Measurements from ENCODE around the gene ATP11A.

The ATP11A gene

DNA sequence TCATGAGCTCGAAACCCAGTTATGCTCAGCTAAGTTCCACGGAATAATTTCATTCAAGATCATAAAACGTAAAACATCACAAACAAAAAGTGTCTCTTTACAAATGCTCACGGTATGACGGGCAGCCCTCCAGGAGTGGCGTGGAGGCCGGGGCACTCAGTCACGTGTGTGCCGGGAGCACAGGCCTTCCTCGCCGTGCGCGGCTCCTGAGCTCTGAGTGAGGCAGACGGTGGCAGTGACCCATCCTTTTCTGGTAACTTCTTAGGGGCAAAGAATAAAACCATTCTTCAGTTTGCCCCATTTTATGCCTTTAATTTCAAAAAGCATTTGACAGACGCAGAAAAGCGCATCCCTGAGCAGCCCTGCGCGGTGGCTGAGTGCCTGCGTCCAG lies 72.8 kb downstream of the ATP11A start:
- no peak for FAIRE-seq

DNA sequence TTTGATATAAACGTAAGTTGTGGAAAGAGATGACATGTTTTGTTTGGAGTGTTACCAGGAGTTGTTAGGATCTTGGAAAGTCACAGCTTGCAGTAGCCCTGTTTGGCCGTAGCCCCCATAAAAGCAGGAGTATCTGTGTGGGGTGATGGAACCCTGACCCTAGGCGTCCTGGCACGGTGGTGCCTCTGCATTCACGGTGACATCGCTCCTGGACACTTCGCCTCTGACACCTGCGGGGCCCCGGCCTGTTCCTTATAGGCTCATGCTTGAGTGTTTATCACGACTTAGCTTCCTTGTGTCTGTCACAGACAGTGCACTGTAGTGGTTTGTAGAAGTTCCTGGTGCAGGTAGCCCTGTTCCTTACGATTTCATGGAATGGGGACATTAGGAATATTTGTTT lies 74.2 kb downstream of the ATP11A start:
- no peak for FAIRE-seq

DNA sequence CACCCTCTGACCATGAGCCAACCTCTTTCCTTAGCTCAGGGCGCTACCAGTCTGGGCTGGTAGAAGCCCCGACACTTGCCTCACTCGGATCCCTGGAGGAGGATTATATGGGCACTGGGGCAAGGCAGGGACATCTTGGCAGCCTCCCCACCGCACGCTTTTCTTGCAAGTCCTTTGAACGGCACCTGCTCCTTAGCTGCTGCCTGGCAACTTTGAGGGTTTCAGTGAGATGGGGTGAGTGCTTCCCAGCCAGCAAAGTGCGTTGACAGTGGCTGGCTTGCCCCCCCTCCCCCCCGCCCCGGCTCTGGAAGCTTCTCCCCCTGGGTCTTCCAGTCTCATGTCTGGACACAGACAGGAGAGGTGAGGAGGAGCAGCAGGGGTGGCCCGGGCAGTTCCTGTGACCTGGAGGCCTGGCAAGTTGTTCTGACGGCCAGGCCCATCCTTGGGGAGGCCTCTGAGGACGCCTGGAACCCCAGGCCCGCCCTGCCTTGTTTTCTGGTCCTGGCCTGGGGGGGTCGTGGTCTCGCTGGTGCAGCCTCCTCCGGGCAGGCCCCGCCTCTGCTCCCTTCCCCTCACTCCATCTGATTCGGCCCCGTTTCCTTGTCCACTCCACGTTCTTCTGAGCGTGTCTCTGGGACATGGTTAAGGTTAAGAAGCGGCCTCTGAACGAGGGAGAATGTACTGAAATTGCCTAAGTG lies 75.2 kb downstream of the ATP11A start:
- no peak for FAIRE-seq

DNA sequence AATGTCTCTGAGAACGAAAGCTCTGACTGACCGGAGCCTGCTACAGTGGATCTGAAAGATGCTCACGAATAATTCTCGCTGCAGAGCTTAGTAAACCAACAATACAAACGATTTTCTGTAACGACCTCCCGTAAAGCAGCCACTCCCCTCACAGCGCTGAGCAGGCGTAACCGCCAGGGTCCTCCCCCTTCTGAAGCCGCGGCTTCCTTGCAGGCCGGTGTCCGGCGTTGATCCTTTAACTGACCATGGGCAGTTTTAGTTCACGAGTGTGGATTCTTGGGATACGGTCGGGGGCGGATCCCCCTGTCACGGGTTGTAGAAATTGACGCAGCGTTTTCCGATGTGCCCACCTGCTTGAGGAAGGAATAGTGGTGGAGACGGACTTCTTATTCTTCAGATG lies 75.9 kb downstream of the ATP11A start:
- FAIRE-seq: no peak

DNA sequence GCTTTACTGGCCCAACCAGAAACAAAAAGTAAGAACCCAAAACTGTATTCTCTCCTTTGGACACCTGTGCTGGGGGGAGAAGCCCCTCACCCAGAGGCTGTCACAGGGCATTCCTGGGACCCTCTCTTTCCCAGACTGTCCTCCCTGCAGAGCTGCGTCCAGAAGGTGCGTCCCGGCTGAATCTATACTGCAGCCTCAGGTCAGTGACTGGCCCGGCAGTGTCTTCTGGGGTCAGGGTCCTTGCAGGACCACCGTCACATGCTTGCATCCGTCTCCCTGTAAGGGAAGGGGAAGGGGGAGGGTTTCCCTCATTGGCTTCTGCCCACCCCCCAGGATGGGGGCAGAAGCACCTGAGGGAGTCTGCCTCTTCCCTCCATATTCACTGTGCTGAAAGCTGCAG lies 76.5 kb downstream of the ATP11A start:
- FAIRE-seq: no peak

DNA sequence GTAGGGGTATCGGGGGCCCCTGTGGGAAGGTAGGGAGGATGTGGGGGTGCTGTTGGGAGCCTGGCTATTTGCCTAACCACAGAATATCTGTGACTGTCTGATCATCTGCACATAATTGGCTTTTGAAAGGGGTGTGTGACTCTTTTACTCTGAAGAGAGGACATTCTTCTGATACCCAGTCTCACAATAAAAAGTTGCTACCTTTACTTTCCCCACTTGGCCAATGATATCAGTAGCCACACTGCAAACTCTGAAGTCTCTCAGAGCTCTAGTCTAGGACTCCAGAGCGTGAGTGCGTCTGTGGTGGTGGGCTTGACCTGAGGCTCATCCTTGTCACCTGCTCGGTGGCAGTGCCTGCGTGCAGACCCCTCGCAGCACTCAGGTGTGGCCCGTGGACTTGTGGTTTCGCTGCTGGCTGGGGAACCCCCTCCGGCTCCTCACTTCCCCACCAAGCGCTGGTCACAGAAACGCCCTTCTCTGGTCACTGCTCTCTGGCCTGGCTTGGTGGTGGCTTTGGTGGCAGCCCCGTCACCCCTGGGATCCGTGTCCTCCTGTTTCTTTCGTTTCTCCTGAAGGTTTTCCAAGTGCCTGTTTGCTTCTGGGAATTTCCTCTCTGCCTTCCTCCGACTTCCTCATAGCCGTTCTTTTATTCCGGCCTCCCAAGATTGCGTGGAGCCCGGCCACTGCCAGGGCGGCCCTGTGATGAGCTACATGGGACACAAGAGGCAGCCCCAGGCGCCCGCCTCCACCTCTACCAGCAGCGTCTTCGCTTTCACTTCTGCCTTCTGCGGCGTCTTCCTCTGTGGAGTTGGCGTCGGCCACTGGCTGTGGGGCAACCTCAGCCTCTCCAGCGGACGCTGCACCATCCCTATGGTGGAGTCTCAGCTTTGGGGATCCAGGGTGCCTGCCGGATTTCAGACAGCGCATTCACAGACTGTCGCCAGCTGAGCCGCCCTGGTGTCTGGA lies 78.0 kb downstream of the ATP11A start:
- FAIRE-seq: no peak

DNA sequence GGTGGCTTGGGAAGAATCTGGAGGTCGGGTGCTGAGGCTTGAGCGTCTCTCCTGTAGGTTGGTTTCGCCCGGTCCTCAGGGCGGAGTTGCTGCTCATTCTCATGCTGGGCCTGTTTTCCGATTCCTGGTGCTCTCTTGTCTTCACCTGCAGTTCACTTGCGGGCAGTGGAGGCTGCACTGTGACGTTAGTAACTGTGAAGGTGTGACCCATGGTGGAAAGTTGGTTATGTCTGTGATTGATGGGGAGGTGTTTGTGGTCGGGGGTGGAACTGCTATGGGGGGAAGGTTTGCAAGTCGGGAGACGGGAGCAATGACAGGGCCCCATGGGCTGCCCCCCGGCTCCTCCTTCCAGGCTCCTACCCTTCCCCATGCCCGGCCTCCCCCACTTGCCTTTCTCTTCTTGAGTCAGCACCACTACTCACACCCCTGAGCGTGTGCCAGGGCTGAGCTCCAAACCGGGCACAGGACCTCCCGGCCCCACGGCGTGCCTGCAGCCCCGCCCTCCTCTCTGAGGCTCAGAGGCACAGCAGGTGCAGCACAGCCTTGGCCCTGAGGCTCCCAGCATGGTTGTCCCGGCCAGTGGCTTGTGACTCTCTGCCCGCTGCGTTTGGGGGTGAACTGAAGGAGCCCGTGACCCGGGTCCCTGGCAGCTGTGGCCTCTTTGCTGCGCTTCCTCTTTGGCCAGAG lies 79.1 kb downstream of the ATP11A start:
- FAIRE-seq: no peak

DNA sequence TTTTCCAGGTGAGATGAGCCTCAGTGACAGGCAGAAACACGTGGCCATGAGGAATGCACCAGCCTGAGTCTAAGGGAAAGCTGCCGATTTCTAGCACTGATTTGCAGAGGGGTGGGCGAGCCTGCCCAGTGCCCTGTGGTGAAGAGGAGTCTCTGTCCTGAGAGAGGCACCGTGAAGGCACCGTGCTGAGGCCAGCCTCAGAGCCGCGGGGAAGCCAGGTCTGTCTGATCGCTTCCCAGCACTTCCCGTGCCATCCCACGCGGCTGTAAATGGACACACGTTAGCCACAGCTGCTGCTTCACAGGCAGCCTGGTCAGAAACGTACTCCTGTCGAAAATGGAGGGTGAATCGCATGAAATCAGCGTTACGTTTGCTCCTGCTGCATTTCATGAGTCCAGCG lies 79.8 kb downstream of the ATP11A start:
- no peak for FAIRE-seq

DNA sequence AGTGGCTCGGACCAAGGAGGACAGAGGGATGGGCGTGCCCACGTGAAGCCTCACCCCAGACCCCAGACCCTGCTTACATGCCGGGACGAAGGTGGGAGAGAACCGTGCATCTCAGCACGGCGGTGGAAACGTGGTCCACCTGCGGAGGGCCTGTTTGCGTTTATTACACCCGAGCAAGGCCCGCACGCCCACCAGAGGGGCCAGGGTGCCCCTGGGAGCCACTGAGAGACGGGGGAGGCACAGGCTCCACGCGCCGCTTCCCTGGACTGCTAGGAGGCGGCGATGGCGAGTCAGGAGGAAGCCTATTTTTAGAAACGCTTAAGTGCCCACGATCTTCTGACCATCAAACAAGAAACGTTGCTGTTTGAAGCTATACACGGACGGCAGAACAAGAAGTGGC lies 80.7 kb downstream of the ATP11A start:
- FAIRE-seq: no peak

DNA sequence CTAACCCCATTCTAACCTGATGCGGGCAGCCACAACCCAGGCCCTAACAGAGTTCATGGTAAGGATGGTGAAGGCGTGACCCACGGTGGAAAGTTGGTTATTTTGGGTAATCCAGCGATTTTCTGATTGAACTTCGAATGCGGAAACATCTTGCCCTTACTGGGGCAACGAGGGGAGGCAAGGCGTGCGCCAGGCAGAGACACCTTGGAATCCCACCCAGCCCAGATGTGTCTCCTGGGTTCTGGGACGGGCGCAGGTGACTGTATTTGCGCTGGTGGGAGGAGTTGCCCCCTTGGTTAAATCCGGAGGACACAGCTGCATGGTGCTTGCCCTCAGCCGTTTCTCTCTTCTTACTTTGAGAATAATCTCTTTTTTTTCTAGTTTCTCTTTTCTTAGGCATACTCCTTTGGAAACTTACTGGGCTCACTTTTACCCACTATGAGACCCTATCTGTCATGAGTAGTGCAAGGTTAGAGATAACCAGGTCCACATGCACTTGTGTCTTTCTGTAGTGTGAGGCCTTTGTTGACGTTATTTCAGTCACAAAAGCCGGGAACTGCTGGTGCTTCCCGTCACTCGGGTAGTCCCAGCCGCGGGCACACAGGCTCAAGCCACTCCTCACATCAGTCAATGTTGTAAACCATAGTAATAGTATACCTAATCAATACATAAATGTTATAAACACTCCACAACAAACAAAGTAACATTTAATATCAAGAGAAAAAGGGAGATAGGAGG lies 81.5 kb downstream of the ATP11A start:
- no peak for FAIRE-seq

DNA sequence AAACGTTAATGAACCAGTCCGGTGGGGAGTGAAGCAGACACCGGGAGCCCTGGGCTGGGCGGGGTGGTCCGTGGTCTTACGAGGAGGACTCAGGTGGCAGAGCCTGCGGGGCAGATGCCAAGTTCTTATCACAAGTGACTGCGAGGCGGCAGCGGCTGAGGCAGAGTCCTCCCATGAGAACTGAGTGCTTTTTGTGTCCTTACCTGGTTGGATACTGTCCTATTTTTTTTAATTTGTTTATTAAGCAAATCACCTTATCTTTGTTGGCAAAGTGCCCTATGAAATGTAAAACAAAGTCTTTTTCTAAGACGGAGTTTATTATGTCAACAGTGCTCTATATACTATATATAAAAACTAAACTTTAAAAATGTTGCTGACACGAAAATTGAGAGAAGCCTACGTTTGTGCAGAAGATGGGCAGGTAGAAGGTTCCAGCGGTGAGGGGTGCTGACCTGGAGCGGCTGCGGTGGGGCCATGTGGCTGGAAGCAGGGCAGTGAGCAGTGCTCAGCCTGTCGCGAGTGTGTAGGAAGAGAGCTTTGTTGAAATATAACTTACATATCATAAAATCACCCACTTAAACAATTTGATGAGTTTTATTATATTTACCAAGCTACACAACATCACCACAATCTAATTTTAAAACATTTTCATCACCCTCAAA lies 82.2 kb downstream of the ATP11A start:
- no peak for FAIRE-seq

DNA sequence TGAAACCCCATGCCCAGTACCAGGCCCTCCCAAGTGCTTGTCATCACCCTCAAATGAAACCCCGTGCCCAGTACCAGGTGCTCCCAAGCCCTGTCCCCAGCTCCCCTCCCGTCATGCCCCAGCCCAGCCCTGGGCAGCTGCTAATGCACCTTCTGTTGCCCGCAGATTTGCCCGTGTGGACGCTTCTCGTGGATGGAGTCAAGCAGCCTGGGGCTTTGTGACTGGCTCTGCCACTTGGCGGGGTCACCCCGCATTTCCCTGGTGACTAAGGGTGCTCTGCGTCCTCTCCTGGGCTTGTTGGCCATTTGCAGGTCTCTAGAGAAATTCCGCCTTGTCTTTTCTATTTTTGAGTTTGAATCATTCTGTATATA lies 82.7 kb downstream of the ATP11A start:
- no peak for FAIRE-seq

DNA sequence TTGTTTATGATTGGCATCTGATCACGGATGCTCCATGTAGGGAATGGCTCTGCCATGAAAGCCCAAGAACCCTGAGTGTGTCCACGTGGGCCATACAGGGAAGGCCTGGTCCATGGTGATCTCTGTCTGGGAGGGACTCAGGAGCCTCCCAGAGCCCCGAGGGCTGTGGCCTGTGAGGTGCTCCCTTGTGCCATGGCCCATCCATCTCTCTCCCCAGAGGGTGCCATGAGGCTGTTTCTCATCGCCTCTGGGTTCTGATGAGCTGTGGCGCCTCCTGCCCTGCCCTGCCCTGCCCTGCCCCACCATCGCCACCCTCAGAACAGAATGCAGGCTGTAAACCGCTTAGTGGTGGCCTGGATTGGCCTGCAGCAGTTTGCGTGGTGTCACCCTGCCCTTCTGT lies 83.1 kb downstream of the ATP11A start:
- no peak for FAIRE-seq

DNA sequence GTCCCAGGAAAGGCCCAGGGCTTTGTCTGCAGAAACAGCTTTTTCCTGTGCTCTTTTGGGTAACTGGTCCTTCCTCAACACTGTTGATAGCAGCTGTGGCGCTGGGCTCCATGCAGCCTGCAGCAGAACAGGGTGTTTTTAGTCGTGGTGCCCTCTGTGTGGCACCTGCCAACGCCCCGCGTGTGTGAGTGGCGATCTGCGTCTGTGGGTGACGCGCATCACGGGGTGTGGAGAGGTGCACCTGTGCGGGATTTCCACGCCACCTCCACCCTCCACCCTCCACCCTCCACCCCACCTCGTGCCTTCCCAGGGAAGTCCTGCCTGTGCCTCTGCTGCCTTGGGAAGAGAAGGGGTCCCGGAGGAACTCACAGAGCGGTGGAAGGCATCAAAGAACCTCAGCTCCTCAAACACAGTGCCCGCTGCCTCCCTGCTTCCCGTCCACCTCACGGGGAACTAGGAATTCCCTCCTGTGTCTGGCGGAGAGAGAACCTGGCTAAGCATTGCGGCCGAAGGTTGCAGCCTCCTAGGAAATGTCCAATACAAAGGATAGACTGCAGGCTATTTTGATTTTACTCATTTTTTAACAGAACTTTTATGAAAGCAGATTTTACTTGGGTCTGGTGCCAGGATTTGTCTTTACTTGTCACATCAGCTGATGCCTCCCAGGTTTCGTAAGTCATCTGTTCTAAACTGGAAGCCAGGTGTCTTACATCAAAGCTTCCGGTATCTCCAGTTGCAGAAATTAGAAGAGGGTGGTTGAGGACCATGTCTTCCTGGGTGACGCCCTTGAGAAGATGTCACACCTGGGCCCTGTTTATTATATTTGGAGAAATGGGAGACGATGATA lies 84.0 kb downstream of the ATP11A start:
- no peak for FAIRE-seq

DNA sequence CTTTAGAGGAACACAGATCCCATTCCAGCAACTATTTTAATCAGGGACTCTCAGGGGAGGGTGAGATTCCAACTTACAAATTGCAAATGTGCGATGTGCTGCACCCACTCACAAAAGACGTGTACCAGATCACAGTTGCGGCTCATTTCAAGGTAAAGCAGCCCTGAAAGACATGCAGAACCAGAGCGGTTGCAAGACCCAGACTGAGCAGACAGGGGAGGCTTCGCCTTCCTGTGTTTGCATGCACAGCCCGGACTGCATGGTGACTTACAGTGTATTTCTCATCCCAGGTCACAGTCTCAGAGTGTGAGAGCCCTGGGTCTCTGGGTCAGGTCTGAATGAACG lies 84.6 kb downstream of the ATP11A start:
- FAIRE-seq: no peak

DNA sequence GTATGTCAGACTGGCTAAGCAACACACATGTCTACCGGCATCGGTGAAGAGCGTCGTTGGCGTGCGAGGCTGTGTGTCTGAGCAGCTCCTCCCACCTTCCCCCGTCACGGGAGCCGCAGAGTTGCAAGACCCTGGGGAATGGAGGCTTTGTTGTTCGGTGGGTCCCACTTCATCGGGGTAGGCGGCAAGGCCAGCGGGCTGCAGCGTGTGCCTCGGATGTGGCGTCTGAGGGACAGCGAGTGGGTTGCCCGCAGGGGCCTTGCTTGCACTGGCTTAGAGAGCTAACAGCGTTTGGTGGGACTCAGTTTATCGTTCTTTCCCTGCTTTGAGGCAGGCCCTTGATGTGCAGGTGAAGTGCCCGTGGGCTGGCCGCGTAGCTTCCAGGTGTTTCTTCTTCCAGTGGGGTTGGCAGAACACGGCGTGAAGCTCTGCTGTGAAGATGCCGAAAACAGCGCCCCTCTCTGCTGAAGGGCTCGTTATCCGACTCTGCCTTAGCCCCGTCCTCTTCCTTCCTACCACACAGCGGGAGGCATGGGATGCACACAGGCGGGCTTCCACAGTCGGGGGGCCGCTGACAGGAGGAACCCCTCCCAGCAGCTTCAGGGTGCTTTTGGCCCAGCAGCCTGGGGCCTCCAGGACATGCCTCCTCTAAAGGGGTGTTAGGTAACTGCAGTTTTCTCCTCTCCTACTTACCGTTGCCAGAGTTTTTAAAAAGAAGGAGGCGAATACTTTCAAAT lies 85.2 kb downstream of the ATP11A start:
- no peak for FAIRE-seq

DNA sequence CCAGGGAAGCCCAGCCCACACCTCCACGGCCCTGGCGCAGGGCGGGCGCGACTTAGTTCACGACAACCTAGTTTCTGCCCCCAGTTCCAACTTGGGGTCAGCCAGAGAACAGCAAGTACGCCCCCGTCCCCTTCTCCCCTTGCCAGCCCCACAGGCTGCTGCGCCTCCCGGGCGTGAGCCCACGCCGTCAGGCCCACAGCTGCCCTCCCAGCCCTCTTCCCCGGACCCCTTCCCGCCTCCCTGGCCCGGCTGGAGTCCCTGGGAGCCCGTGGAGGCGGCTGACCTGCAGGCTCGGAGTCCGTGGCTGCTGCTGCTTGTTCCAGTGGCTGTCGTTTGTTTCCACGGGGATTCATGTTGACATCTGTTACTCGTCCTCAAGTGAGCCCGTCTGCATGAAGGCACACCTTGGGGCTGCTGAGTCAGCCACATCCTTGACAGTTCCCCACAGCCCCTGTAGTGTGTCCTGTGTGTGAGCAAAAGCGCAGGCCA lies 86.0 kb downstream of the ATP11A start:
- FAIRE-seq: no peak

DNA sequence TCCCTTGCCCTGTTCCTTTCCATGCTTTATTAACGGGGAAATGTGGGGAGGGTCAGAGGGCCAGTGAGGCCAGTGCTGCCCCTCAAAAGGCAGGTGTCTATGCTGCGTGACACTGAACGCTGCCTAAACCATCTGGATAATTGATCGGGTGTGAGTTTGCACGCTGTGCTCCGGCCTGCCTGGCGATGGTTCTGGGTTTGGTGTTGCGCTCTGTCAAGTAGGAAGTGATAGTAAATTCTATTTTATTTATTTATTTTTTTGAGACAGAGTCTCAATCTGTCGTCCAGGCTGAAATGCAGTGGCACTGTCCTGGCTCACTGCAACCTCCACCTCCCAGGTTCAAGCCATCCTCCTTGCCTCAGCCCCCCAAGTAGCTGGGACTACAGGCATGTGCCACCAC lies 86.5 kb downstream of the ATP11A start:
- FAIRE-seq: no peak

DNA sequence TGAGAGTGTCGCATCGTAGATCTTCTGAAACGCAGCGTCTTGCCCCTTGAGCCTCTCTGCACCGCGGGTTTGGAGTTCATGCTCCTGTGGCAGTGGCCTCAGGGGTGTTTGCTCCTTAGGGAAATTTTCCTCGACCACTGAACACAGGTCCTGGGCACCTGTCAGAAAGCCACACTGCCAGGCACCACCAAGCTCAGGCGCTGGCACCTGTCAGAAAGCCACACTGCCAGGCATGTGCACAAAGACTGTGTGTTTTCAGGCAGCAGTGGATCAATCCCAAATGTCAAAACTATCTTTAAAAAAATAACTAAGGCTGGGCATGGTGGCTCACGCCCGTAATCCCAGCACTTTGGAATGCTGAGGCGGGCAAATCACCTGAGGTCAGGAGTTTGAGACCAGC lies 87.1 kb downstream of the ATP11A start:
- no peak for FAIRE-seq

DNA sequence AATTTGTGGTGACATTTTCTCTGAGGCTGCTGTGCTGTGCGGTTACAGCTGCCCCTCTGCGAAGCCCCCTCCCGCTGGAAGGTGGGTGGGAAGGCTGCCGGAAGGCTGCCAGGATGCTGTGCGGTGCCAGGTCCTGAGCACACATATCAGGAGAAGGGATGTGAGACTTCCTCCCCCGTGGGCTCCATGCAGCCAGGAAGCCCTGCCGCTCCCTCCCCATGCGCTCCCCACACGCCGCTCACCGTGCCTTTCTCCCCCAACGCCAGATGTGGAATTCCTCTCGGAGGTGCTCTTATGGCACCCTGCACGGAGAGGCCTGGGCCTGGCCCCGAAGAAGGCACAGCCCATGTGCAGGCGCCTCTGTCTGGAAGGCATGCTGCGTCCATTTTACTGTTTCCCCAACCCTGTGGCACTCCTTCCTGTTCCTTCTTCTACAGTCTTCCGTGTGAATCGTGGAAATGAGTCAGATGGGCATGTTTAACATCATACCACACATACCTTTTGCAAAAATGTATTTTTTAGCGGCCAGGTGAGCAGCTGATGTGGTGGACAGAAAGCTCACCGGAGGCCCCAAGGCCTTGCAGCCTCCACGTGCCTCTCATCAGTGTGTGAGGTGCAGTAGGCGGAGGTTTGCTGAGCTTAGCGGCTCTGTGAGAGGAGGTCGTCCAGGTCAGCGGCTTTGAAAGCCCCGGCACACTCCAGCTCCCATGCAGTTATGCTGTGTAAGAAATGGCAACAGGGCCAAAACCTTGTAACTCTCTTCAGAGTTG lies 88.0 kb downstream of the ATP11A start:
- no peak for FAIRE-seq
